ENCODE measurements around the gene ZNF576.

DNA sequence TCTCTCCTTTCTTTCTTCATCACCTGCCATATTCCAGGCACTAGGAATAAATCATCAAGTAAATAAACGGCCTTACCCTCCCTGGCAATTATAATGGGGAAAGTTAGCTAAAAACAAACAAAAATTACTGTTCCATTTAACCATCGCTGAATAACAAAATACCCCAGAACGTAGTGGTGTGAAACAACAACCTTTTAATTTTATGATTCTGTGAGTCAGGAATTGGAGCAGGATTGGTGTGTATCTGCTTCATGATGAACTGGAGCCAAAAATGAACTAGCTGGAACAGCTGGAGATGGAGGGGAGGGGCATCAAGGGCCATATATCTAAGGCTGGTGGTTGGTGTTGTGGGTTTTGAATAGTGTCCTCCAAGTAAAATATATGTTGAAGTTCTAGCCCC, 46.9 kb downstream of the ZNF576 start:
- TF ChIP-seq, protein P1, sequence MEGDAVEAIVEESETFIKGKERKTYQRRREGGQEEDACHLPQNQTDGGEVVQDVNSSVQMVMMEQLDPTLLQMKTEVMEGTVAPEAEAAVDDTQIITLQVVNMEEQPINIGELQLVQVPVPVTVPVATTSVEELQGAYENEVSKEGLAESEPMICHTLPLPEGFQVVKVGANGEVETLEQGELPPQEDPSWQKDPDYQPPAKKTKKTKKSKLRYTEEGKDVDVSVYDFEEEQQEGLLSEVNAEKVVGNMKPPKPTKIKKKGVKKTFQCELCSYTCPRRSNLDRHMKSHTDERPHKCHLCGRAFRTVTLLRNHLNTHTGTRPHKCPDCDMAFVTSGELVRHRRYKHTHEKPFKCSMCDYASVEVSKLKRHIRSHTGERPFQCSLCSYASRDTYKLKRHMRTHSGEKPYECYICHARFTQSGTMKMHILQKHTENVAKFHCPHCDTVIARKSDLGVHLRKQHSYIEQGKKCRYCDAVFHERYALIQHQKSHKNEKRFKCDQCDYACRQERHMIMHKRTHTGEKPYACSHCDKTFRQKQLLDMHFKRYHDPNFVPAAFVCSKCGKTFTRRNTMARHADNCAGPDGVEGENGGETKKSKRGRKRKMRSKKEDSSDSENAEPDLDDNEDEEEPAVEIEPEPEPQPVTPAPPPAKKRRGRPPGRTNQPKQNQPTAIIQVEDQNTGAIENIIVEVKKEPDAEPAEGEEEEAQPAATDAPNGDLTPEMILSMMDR (IDR thresholded peaks at IDR 0.05), result no peak
- no peak for TF ChIP-seq POLR2A (IDR thresholded peaks at IDR 0.05)

All from esophagus squamous epithelium (tissue), 4 donors.